Fibroblast of lung (primary cell): ENCODE results near the gene SPINT2. TPM values are rescaled to one million over a fixed set of nuclear protein-coding genes. Genes with fewer than 3 reads are reported as not detected.

ENCODE experiments used
- DNase-seq, 2 donors: peaks; one replicate each; pipeline versions ENCODE4 v3.0.0 to v3.0.0-alpha.2; 2010; ENCODE audit warnings: low read depth in 2 of 2
- H2AFZ ChIP-seq: 2 replicates; pipeline ENCODE4 v1.5.1; 2012; ENCODE audit warnings: low read length, control low read depth, inconsistent platforms
- H3K27ac ChIP-seq: 2 replicates; pipeline ENCODE4 v1.5.1; 2011; ENCODE audit warnings: low read length, control low read depth; ENCODE audit not compliant: insufficient read depth
- H3K27me3 ChIP-seq: 2 replicates; pipeline ENCODE4 v1.5.1; 2011; ENCODE audit warnings: mild to moderate bottlenecking, low read length; ENCODE audit not compliant: control insufficient read depth, insufficient read depth
- H3K36me3 ChIP-seq: 2 replicates; pipeline ENCODE4 v1.5.1; 2011; ENCODE audit warnings: low read length; ENCODE audit not compliant: control insufficient read depth, insufficient read depth
- H3K4me1 ChIP-seq: 2 replicates; pipeline ENCODE4 v1.5.1; 2011; ENCODE audit warnings: low read length; ENCODE audit not compliant: control insufficient read depth, insufficient read depth; ENCODE audit errors: extremely low read depth
- H3K4me2 ChIP-seq: 2 replicates; pipeline ENCODE4 v1.5.1; 2011; ENCODE audit warnings: low read length, control low read depth; ENCODE audit not compliant: insufficient read depth; ENCODE audit errors: extremely low read depth
- H3K4me3 ChIP-seq, 4 experiments: fragments of 200-600 bp in 1 of 4; sonication (generic) in 1 of 4; replicated peaks in 1 of 4; 2 replicates each; pipeline ENCODE4 v1.5.1; 2011 to 2016; ENCODE audit warnings: low read length in 4 of 4, low read depth in 3 of 4, mild to moderate bottlenecking in 3 of 4, control low read depth in 2 of 4, inconsistent platforms in 1 of 4, mixed read lengths in 1 of 4; ENCODE audit not compliant: insufficient read depth in 1 of 4; ENCODE audit errors: control extremely low read depth in 1 of 4
- H3K79me2 ChIP-seq: 2 replicates; pipeline ENCODE4 v1.5.1; 2012; ENCODE audit warnings: mild to moderate bottlenecking, low read length, inconsistent platforms; ENCODE audit not compliant: control insufficient read depth, insufficient read depth
- H3K9ac ChIP-seq: 2 replicates; pipeline ENCODE4 v1.5.1; 2011; ENCODE audit warnings: mild to moderate bottlenecking, low read length, control low read depth; ENCODE audit not compliant: insufficient read depth
- H3K9me3 ChIP-seq: 2 replicates; pipeline ENCODE4 v1.5.1; 2012; ENCODE audit warnings: low read depth, low read length; ENCODE audit not compliant: control insufficient read depth, insufficient read depth
- H4K20me1 ChIP-seq: 2 replicates; pipeline ENCODE4 v1.5.1; 2011; ENCODE audit warnings: low read length; ENCODE audit not compliant: control insufficient read depth, insufficient read depth; ENCODE audit errors: extremely low read depth
- EZH2 ChIP-seq: IDR thresholded peaks from 2 replicates; pipeline ENCODE4 v1.5.1; 2012; ENCODE audit warnings: low read length, control low read depth, mild to moderate bottlenecking; ENCODE audit errors: missing control alignments
- polyA plus RNA-seq, 2 donors: library from polyadenylated mRNA; depleted of rRNA in 1 of 2; stranded (reverse) in 1 of 2; unstranded in 1 of 2; fragments of >200 nt; gene quantifications; 2 replicates each; pipeline ENCODE4 v1.2.1, GENCODE V29; 2011 to 2012; ENCODE audit warnings: missing spikeins in 1 of 2
- total RNA-seq: library from RNA; depleted of rRNA; stranded (reverse); fragments of >200 nt; gene quantifications from 2 replicates; pipeline ENCODE4 v1.2.1, GENCODE V29; 2014
- TF ChIP-seq, protein P1 (sequence below), 2 donors: IDR thresholded peaks in 1 of 2; conservative IDR thresholded peaks in 1 of 2; 1 replicate in 1 of 2; 2 replicates in 1 of 2; pipeline ENCODE4 v1.5.1; 2011 to 2012; ENCODE audit warnings: low read length in 2 of 2, control low read depth in 1 of 2, inconsistent platforms in 1 of 2, low read depth in 1 of 2, mild to moderate bottlenecking in 1 of 2

SPINT2 gene
- total and polyA plus RNA-seq, 2 donors (not counting 1 experiment from before 2014, with no cell fraction given): 4.5 to 4.6 TPM

DNA sequence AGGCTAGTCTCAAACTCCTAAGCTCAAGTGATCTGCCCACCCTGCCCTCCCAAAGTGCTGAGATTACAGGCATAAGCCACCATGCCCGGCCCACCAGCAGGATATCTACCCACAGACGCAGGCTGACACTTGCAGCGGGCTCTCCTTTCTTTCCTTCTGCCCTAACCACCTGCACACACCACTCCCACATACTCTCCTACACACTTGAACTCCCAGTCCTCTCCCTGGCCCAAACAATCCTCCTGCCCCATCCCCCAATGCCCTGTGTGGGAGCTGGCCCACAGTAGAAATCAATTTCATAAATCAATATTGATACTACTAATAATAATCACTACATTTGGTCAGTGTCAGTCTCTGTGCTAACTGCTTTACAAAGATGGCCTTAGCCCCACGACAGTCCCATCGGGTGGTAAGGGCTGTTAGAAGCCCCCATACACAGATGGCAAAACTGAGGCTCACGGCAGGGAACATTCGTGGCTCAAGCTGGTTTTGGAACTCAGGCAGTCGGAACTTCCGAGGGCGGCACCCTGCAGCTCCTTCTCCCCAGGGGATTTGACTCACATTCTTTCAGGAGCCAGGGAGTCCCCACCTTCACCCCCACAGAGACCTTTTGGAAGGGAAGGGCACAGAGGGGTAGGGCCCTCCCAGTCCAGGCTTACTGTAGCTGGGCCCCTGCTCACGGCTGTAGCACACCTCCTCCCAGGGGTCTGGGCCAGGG is 36.9 kb upstream of the SPINT2 start:
- no peak for DNase-seq
- Histone ChIP-seq H3K27ac (no peak overlapping the region), H3K79me2 (no peaks in the 10 kb centered on the region), H3K9me3 (no peaks in the 10 kb centered on the region), H2AFZ (no peak overlapping the region), H4K20me1 (no peaks in the 10 kb centered on the region), H3K36me3 (no peaks in the 10 kb centered on the region), H3K27me3 (no peaks in the 10 kb centered on the region), H3K4me1 (peaks cover 2% of the 10 kb centered on the region), H3K4me3 (no peak overlapping the region), H3K4me2 (no peak overlapping the region), H3K9ac (no peak overlapping the region)
- no peak for TF ChIP-seq EZH2
- TF ChIP-seq, protein P1, sequence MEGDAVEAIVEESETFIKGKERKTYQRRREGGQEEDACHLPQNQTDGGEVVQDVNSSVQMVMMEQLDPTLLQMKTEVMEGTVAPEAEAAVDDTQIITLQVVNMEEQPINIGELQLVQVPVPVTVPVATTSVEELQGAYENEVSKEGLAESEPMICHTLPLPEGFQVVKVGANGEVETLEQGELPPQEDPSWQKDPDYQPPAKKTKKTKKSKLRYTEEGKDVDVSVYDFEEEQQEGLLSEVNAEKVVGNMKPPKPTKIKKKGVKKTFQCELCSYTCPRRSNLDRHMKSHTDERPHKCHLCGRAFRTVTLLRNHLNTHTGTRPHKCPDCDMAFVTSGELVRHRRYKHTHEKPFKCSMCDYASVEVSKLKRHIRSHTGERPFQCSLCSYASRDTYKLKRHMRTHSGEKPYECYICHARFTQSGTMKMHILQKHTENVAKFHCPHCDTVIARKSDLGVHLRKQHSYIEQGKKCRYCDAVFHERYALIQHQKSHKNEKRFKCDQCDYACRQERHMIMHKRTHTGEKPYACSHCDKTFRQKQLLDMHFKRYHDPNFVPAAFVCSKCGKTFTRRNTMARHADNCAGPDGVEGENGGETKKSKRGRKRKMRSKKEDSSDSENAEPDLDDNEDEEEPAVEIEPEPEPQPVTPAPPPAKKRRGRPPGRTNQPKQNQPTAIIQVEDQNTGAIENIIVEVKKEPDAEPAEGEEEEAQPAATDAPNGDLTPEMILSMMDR (conservative IDR thresholded peaks at IDR 0.05 in 1 of 2, IDR thresholded peaks at IDR 0.05 in 1 of 2; ENCODE audit: low read depth in 1 of 2, low read length in 2 of 2): no peak

DNA sequence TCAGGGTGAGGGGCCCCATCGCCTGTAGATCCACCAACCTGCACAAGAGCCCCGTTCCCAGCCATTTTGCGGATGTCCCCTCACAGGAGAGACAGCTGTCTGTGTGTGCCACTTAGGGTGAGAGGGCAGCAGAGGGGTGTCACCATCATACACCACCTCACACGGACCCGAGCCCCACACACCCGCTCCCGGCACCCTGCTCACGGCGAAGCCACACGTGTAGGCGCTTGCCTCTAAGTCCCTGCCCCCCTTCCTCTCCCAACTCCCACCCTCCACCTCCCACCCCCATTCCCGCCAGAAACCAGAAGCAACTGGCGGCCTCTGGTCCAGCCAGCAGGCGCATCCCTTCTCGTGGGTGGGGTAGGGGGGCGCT is 36.4 kb upstream of the SPINT2 start:
- no peak for DNase-seq
- TF ChIP-seq, protein P1 (conservative IDR thresholded peaks at IDR 0.05 in 1 of 2, IDR thresholded peaks at IDR 0.05 in 1 of 2; ENCODE audit: low read depth in 1 of 2, low read length in 2 of 2): no peak
- TF ChIP-seq EZH2: no peak
- H3K36me3 ChIP-seq: no peaks in the 10 kb centered on the region
- no peaks in the 10 kb centered on the region for H3K9me3 ChIP-seq
- no peaks in the 10 kb centered on the region for H4K20me1 ChIP-seq
- no peak overlapping the region for H2AFZ ChIP-seq
- no peaks in the 10 kb centered on the region for H3K79me2 ChIP-seq
- H3K4me2 ChIP-seq: no peak overlapping the region
- H3K9ac ChIP-seq: no peak overlapping the region
- H3K27ac ChIP-seq: no peak overlapping the region
- H3K4me1 ChIP-seq: peaks cover 2% of the 10 kb centered on the region
- no peak overlapping the region for H3K4me3 ChIP-seq
- H3K27me3 ChIP-seq: no peaks in the 10 kb centered on the region

DNA sequence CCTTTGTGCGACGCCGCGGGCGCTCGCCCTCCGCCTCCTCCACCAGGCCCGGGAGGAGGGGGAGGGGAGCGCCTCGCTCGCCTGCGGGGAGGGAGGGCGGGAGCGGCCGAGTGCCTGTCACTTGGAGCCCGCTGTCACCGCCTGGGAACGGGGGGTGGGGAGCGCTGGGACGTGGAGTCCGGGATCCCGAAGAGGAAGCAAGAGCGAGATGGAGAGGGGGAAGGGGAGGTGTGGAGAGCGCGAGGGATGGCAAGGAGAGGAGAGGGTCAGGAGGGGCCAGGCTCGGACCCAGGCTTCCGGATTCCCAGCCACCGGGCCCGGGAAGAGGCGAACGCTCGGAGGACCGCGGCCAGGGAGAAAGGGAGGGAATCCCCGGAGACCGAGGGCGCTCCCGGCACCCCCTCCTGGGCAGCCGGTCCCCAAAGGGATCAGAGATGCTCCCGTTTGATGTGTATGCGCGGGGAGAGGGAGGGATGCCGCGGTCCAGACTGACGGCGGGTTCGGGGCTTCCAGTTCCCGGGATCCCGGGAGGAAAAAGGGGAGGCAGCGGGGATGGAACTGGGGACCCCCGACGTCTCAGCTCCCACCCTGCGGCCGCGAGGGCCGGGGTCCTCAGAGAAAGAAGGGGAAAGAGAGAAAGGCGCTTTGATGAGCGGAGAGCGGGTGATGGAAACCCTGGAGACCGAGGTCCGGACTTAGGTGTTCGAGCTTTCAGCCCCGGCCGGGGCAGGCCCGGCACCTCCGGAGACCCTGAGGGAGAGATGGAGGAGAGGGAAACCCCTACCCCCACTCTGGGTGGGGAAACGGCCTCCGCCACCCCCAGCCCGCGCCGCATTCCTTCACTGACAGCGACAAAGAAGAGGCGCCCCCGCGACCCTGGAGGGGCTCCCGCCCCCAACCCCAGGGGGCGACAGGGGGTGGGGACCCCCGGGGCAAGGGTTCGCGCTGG is 35.6 kb upstream of the SPINT2 start:
- Histone ChIP-seq H3K79me2 (no peaks in the 10 kb centered on the region), H3K36me3 (no peaks in the 10 kb centered on the region), H3K4me3 (peak overlapping the region; percentile 32 to 65 (median 52)), H3K27me3 (no peaks in the 10 kb centered on the region), H3K4me1 (peaks cover 2% of the 10 kb centered on the region), H3K27ac (no peak overlapping the region), H3K9ac (peak overlapping the region; percentile 23), H3K9me3 (no peaks in the 10 kb centered on the region), H4K20me1 (no peaks in the 10 kb centered on the region), H3K4me2 (peak overlapping the region; percentile 93), H2AFZ (peak overlapping the region; percentile 33)
- TF ChIP-seq EZH2: no peak
- TF ChIP-seq, protein P1 (conservative IDR thresholded peaks at IDR 0.05 in 1 of 2, IDR thresholded peaks at IDR 0.05 in 1 of 2; ENCODE audit: low read depth in 1 of 2, low read length in 2 of 2): no peak
- DNase-seq: no peak
